ENCODE measurements around the gene NHSL2.
"Not testable (repeated sequence)": the region's sequence is repeated elsewhere in the genome, so short reads cannot be mapped to it uniquely, and the experiment has no call there.

Gene NHSL2

DNA sequence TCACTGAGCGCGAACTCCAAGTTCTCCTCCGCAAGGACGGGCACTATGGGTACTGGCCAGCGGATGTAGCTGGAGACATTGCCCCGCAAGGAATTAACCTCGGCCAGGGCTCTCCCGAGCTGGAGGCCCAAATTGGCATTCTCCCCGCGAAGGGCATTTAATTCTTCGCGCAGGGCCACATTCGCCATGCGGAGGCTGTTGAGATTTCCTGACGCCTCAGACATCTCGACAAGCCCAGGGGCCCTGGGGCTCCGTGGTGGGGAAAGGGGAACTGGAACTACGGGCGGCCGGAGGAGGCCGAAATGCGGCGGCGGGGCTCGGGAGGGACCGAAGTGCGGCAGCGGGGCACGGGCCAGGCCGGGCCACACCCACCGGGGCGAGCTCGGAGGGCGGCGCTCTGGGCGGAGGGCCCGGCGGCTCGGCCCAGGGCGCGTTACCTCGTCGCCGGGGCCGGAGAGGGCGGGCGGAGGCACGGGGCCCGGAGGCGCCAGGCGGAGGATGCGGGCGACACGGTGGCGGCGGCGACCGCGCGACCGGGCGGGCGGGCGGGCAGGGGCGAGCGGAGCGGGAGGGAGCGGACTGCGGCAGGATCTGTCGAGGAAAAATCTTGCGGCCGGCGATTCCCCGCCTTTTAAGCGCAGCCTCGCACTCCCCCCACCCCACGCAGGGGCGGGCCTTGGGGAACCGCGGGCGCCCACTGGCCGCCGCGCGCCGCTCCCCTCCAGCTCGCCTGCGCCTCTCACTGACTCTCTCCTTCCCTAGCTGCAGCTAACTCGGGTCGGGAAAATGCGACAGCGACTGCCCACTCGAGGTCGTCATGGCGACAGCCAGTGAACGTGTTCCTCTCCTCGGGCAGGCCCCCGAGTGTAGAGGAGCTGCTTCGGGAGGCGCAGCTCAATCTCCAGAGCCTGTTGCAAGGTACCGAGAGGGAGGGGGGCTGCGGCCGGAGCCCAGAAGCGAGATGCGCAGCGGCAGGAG is 221.0 kb downstream of the NHSL2 start, which contains the start of gene RTL5:
Gene RTL5, minus strand, starts transcription at position 599 of the 978 bp plus-strand sequence.
- DNase-seq (ENCODE audit: low read depth): peak; percentile 42

DNA sequence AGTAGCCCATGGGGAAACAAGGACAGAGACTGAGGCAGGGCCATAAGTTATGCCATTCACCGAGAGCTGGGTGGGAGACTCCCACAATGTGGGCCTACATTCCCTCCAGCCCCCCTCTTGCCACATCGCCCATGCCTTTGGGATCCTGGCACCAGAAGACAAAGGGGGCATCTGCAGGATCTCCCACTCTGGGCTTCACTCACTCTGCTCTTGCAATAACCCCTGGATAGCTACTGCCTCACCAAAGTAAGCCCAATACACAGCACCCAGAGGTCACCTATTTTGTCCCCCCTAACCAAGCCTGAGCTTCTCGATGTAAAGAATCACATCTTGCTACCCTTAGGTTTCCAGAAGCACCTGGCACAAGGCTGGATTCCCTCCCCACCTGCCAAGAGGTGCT is 221.8 kb downstream of the NHSL2 start:
- no peak for DNase-seq (ENCODE audit: low read depth)

DNA sequence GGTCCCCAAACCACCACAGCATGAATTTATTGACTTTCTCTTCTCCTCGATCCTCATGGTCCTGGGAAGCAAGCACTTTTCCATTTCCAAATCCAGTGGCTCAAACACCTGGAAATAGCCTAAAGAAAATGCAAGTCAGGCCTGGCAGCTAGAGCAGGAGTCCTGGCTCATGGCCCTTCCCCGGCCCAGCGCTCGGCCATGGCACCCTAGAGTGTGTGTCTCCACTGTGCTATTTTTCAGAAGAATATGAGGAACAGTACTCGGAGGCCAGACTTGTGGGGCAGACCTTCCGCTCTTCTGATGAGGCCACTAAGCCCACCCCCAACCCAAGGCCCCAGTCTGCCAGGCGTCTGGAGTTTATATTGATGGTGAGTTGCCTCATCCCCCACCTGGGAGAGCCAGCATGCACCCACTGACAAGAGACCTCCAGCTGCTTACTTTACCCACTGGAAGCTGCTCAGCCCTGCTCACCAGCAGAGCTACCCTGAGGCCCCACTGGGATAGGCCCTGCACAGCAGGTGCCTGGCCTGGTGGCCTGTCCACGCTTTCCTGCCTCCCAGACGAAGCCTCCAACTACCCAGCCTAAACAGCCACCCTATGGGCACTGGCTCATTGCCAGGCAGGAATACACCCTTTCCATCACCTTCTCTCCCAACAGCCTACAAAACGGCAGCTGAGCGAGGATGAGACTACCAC is 223.4 kb downstream of the NHSL2 start:
- no peak for DNase-seq (ENCODE audit: low read depth)

DNA sequence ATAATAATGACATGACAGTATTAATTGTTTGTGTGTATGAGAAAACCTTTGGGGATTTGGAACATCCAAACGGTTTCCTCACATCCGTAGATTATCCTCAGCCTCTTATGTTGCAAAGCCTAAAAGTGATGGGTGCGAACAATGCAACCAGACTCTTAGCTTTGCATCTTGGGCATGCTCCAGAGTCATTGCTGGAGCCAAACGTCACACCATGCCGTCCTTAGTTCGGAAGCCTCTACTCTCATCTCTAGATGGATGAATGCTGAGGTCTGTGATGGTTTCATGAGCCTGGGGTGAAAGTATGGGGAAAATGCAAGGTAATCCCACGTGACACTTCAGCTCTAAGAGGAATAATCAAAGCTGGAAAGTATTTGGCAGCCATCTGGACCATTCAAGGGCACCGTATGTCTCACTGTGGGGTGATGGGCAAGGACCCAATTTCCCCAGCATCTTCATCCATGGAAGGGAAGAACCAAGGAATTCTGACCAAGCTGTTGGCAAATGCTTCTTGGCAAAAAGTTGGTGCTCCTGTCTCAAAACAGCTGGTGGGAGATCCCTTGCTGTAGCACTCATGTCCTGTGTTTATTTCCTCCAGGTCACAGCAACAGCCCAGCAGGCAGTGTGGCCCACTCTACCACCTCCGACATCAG is 227.3 kb downstream of the NHSL2 start:
- DNase-seq (ENCODE audit: low read depth): no peak

DNA sequence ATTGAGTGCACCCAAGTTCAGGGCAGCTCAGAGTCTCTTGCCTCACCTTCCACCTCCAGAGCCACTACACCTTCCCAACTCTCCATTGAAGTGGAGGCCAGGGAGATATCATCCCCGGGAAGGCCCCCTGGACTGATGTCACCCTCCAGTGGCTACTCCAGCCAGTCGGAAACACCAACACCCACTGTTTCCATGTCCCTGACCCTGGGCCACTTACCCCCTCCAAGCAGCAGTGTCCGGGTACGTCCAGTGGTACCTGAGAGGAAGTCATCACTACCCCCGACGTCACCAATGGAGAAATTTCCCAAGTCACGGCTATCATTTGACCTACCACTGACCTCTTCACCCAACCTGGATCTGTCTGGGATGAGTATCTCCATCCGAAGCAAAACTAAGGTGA is 228.9 kb downstream of the NHSL2 start:
- DNase-seq (ENCODE audit: low read depth): no peak

DNA sequence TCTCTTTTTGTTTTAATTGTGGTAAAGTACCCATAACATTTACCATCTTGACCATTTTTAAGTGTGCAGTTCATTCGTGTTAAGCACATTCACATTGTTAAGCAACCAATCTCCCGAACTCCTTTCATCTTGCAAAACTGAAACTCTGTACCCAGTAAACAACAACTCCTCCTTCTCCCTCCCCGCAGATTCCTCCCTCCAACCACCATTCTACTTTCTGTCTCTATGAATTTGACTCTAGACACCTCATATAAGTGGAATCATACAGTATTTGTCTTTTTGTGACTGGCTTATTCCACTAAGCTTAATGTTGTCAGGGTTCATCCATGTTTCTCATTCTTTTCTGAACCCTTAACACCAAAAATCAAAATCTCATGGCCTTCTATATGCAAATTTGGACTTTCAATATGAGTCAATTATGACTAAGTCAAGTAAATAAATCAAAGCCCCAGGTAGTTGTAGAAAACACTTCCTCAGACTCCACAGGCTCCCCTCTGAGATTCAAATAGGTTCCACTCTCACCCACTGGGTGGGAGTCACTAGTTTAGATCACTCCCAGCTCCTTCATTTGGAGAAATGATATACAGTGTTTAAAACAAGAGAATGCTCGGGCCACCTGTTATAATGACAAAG is 230.8 kb downstream of the NHSL2 start:
- no peak for DNase-seq (ENCODE audit: low read depth)

DNA sequence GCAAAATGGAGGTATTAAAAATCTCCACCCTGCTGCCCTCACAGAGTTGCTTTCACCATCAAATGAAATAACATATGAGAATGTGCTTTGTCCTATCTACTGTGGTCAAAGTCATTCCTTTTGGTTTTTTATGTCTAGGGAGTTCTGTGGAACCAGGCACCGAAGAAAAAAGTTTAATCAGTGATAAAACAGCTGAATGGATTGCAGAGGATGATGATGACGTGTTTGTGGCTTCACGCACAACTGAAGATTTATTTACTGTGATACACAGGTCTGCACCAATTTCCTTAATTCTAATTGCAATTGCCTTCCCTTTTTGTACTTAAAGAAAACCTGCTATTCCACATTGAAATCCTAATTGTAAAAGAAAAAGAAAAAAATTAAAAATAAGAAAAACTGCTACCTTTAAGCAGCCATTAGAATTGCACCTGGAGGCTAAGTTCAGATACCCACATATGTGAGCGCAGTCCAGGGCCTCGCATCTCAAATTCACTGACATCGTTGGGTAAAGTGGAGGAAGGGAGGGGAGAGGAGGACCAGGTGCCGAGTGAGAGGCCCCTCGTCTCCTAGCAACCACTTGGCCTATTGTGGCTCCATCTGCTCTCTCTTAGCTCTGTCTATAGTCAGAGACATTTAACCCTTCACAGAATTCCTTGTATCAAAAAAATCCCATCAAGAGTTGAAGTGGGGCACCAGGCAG is 231.6 kb downstream of the NHSL2 start:
- no peak for DNase-seq (ENCODE audit: low read depth)

DNA sequence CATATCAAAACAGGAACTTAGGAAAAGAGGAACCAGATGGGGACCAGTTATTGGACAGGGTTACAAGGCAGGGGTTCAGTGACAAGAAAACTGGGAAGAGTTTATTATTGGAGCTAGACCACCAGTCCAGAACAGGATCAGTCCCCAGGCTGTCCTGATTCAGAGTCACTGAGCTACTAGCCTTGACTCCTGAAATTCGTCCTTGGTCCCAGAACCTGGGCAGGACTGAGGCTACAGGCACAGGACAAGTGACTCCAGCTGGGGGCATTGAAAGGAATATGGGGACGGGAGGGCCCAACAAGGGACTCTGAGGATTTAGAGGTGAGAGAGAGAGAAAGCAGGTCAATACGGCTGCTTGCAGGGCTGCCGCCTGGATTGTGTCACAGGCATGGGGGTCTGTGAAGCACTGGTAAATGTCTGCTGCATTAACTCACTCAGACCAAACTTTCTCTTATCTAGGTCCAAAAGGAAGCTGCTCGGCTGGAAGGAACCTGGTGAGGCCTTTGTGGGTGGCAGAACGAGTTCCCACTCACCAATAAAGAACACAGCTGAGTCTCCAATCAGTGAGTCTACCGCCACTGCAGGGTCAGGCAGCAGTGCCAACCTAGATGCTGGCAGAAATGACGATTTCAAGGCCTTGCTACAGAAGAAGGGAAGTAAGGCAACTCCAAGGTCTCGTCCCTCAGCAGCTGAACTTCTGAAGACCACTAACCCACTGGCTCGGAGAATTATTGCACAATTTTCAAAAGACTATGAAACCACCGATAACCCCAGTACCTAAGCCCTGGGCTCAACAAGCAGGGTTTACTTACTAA is 232.4 kb downstream of the NHSL2 start:
- DNase-seq (ENCODE audit: low read depth): no peak

DNA sequence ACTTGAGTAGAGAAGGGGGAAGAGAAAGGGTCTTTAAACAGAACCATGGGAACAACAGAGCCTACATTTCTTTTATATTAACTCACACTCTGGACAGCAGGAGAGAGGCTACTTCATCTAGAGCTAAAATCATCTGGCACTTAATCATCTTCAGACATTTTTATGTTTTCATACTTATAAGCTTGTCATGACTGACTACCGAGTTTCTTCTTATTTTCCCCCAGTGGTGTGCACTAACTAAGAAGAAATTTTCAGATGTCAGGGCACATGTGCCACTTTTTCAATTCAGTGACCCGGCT is 232.9 kb downstream of the NHSL2 start:
- DNase-seq (ENCODE audit: low read depth): no peak

DNA sequence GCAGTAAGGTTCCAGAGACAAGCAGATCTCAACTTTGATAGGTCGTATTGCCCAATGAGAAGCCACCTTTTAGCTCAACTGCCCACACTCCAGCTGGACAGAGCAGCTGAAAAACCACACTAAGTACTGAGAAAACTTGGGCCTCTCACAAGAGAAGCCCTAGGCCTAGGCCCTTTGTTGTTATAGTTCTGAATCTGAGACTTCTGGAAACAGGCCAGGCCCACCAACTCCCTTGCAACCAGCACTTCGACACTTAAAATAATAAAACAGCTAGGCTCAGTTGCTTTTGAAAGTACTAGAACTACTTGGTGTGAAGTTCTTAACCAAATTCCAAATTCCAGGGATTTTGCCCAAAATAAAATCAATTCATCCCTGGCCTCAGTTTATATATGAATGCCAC is 234.5 kb downstream of the NHSL2 start:
- DNase-seq (ENCODE audit: low read depth): no peak

DNA sequence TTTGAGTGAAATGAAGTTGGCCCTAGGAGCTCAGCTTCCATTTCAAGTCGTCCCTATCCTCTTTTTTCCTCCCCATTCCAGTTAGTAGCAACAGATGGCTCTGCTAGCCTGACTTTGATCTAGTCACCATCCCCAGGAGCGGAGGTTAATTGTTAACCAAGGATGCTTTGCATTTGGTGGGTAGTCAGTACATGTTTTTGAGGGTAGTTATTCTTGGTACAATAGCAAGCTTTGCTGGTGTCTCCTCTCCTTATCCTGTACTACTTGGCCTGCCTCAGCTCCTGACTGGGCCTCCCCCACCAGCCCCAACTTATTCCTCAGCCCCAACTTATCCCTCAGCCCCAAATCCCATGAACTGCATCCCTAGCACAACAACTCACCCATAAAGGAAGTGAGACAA is 235.9 kb downstream of the NHSL2 start:
- DNase-seq (ENCODE audit: low read depth): no peak

DNA sequence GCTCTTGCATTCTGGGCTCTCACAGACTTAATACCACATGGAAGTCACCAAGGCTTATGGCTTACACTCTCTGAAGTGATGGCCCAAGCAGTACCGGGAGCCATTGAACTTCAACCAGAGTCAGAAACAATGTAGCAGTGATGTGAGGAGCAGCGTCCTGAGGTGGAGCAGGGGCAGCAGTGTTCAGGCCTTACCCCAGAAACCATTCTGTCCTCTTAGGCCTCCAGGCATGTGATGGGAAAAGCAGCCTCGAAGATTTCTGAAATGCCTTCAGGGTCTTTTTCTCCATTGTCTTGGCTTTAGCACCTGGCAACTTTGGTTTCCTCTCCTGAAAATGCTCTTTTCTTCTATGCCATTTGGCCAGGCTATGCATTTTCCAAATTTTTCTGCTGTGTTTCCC is 248.1 kb downstream of the NHSL2 start:
- no peak for DNase-seq (ENCODE audit: low read depth)

DNA sequence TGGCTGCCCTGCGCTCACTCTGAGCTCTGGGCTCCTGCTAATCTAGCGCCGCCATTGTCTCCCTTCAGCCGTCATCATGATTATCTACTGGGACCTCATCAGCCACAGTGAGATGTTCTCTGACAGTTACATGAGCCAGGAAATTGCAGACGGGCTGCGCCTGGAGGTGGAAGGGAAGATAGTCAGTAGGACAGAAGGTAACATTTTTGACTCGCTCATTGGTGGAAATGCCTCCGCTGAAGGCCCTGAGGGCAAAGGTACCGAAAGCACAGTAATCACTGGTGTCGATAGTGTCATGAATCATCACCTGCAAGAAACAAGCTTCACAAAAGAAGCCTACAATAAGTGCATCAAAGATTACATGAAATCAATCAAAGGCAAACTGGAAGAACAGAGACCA is 249.1 kb downstream of the NHSL2 start:
- DNase-seq (ENCODE audit: low read depth): no peak

DNA sequence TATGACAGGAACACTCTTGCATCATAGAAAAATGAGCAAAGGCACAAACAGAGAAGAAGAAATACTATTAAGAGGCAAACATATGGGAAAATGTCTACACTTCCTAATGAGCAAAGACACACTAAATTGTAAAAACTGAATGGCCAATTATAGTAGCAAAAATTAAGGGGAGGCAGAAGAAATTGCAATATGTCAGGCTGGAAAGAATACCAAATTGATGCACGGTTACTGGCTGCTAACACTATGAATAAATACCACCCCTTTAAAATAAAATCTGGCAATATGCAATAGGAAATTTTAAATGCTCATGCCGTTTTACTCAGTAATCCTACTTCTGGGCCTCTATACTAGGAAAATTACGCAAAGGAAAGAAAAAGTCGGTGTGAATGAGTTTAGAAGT is 254.9 kb downstream of the NHSL2 start:
- no peak for DNase-seq (ENCODE audit: low read depth)

DNA sequence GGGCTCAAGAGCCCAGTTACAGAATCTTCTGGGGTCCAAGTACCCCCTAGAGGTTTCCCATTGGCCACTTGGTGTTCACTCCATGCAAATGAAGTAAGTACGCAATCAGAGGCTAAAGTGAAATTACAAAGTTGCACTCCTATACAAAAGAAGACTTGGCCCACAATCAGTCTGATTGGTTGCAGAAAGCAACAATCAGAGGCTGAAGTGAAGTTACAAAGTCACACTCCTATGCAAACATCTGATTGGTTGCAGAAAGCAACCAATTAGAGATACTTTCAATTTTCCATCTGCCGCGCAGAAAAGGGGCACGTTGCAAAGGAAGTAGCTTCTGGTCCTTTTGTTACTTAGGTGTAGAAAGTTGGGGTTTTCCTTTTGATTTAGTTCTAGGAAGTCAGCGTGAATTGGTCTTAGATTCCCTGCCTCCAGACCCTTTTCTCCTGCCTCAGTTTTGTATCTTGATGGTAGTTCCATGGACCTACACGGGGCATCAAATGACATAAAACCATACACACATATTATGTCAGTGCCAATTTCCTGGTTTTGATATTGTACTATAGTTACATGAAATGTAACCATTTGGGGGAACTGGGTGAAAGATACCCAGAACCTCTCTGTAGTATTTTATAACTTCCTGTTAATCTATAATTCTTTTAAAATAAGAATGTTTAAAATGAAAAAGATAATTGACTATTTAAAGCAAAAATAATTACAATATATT is 258.5 kb downstream of the NHSL2 start:
- peak; percentile 4 for DNase-seq (ENCODE audit: low read depth)

DNA sequence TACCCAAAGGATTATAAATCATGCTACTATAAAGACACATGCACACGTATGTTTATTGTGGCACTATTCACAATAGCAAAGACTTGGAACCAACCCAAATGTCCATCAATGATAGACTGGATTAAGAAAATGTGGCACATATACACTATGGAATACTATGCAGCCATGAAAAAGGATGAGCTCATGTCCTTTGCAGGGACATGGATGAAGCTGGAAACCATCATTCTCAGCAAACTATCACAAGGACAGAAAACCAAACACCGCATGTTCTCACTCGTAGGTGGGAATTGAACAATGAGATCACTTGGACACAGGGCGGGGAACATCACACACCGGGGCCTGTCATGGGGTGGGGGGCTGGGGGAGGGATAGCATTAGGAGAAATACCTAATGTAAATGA is 265.6 kb downstream of the NHSL2 start:
- not testable (repeated sequence) for DNase-seq (ENCODE audit: low read depth)

DNA sequence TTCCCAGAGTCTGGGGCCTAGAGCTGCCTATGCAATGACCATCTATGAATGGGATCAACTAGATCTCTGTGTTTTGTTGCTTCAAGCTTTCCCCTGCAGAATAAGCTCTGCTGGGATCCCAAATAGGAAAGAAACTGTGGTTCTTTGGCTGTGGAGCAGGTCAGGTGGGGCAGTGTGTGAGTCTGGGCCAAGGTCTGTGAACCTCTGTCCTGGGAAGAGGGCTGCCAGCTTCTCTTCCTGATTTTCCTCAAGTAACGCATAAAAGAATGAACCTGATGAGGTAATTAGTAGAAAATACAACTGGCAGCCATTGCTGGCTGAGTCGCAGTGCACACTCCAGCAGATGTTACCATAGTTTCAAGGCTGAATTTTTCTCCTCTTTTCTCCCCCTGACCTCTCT is 266.3 kb downstream of the NHSL2 start:
- no peak for DNase-seq (ENCODE audit: low read depth)

DNA sequence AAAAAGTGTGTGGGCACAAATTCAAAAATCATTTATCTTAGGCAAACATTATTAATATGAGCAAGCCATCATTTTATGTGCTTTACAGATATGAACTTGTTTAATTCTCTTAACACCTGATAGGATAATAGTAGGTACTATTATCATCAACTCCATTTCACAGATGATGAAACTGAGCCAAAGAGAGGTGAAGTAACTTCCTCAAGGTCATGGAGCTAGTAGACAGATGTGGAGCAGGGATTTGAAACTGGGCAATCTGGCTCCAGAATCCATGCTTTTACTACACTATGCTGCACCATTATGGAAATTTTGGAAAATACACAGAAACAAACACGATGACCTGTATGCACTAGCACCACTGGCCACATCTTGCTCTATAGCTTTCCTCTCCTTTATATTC is 269.9 kb downstream of the NHSL2 start:
- DNase-seq (ENCODE audit: low read depth): no peak

DNA sequence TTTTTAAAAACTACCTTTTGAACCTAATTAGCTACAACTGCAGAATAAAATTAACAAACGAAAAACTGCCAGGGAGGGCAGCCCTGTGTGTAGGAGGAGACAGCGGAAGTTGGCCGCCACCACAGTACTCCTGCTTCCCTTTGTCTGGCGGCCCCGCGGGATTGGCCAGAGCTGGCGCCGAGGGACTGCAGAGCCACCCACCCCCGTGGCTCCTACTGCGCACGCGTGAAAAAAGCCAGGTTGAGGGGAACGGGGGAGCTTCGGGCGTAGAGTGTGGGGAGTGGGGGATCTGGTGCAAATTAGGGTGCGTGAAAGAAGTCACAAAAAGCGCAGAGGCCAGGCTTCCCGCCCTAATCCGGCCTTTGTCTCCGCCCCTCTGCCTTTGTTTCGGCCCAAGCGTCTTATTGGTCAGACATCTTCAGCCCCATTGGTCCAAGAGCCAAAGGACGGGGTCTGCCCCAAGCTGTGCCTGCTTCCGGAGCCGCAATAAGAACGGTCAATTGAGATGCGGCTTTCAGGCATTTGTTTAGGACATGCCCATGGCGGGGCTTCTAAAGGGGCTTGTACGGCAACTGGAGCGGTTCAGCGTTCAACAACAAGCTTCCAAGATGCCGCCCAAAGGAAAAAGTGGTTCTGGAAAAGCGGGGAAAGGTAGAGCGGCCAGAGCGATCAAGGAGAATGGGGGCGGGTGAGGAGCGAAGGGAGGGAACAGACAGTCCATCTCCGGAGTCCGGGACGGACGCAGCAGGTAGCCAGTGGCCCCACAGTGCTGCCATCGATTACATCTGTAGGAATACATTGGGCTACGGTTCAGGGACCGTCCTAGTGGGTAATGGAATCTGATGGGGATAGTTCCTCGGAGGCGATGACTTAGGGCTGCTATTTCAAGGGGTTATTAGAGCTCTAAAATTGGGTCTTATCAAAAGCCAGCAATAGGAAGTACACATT is 270.8 kb downstream of the NHSL2 start, which contains the start of gene PIN4:
Gene PIN4, plus strand, starts transcription at position 580 of the 948 bp plus-strand sequence. Its CDS starts 29 bp downstream, at position 609.
- peak; percentile 71 for DNase-seq (ENCODE audit: low read depth)

Data from stimulated activated CD4-positive, alpha-beta T cell treated with anti-CD3 and anti-CD28 coated beads, Interleukin-2, amount 100 ng/mL, for 4 hours (primary cell).